Measurements from ENCODE around the gene ARHGAP15. TPM values are rescaled to one million over a fixed set of nuclear protein-coding genes. Genes with fewer than 3 reads are reported as not detected.

Gene ARHGAP15
- total RNA-seq, 1 experiment from 2014 or later, result not detected

DNA sequence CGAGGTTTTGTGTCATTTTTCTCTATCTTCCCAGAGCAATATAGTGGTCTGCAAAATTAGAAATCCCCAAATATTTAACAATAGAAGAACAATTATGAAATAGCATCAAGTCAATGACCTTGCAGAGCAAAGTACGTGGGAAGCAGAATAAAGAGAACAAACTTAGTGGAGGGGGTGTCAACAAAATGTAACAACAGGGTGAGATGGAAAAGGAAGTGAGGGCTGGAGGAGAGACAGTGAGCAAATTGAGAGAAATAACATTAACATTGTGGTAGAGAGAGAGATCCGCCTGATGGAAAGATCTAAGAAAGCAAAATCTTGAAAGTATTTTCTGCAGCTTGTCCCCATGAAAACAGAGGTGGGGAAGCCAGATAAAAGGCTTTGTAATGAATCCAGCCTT, 23.4 kb downstream of the ARHGAP15 start:
- CTCF ChIA-PET, result no interaction called here
- no TSS peak for BruUV-seq (replicated peaks)

DNA sequence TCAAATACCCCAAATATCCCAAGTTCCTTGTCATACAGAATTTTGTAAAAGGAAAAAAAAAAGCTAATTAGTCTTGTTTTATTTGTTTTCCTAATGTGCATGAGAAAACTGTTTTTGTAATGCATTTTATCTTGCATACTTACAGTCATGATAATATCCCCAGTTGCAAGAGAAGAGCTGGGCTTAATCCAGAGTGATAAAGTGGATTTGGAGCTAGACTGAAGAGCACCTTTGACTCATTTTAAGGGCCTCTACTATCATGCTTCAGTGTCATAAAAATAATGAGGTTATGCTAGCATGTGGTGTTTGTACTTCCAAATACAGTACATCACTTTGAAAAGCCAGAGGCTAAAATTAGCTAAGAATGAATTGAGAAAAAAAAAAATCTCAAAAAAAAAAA, 26.4 kb downstream of the ARHGAP15 start:
- no peaks in the 10 kb centered on the region for H3K36me3 ChIP-seq (ENCODE audit: low read depth)
- CTCF ChIA-PET, result no interaction called here
- no peaks in the 10 kb centered on the region for H3K9me2 ChIP-seq (ENCODE audit: insufficient read depth)
- POLR2A ChIA-PET (ENCODE audit: unreplicated experiment), result no interaction called here
- H3K4me2 ChIP-seq, result no peak overlapping the region
- no peaks in the 10 kb centered on the region for H3F3A ChIP-seq (ENCODE audit: insufficient read depth, low read depth)
- H3K4me1 ChIP-seq (replicated peaks; ENCODE audit: insufficient read depth), result no peaks in the 10 kb centered on the region
- no peaks in the 10 kb centered on the region for H3K27me3 ChIP-seq (ENCODE audit: insufficient read depth, low read depth)
- H3K9me3 ChIP-seq (ENCODE audit: insufficient read depth, low read depth), result 0 out of 2 replicates have a peak, but pooled peaks cover 4% of the 10 kb centered on the region
- BruUV-seq (replicated peaks), result no TSS peak
- H4K20me1 ChIP-seq (ENCODE audit: insufficient read depth), result no peaks in the 10 kb centered on the region
- TF ChIP-seq, protein P1, sequence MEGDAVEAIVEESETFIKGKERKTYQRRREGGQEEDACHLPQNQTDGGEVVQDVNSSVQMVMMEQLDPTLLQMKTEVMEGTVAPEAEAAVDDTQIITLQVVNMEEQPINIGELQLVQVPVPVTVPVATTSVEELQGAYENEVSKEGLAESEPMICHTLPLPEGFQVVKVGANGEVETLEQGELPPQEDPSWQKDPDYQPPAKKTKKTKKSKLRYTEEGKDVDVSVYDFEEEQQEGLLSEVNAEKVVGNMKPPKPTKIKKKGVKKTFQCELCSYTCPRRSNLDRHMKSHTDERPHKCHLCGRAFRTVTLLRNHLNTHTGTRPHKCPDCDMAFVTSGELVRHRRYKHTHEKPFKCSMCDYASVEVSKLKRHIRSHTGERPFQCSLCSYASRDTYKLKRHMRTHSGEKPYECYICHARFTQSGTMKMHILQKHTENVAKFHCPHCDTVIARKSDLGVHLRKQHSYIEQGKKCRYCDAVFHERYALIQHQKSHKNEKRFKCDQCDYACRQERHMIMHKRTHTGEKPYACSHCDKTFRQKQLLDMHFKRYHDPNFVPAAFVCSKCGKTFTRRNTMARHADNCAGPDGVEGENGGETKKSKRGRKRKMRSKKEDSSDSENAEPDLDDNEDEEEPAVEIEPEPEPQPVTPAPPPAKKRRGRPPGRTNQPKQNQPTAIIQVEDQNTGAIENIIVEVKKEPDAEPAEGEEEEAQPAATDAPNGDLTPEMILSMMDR (conservative IDR thresholded peaks at IDR 0.05), result no peak
- TF ChIP-seq EZH2 (IDR thresholded peaks at IDR 0.05; ENCODE audit: low read depth), result no peak
- H3K27ac ChIP-seq, result no peak overlapping the region
- no peaks in the 10 kb centered on the region for H3K79me2 ChIP-seq (ENCODE audit: low read depth)
- DNase-seq, result no peak
- H2AFZ ChIP-seq, result no peak overlapping the region
- H3K4me3 ChIP-seq, result no peak overlapping the region
- intact Hi-C loops (cut with micrococcal nuclease; ENCODE audit: unreplicated experiment), result no loop called here

More for the DNA sequence above, 23.4 kb downstream of the ARHGAP15 start:
- Histone ChIP-seq H4K20me1 (ENCODE audit: insufficient read depth) (no peaks in the 10 kb centered on the region), H3K36me3 (ENCODE audit: low read depth) (no peaks in the 10 kb centered on the region), H3K4me3 (no peak overlapping the region), H3K79me2 (ENCODE audit: low read depth) (no peaks in the 10 kb centered on the region), H3K9me2 (ENCODE audit: insufficient read depth) (no peaks in the 10 kb centered on the region), H3K27ac (no peak overlapping the region), H3K4me1 (replicated peaks; ENCODE audit: insufficient read depth) (no peaks in the 10 kb centered on the region), H2AFZ (no peak overlapping the region), H3F3A (ENCODE audit: insufficient read depth, low read depth) (no peaks in the 10 kb centered on the region), H3K9me3 (ENCODE audit: insufficient read depth, low read depth) (0 out of 2 replicates have a peak, but pooled peaks cover 4% of the 10 kb centered on the region), H3K4me2 (no peak overlapping the region), H3K27me3 (ENCODE audit: insufficient read depth, low read depth) (no peaks in the 10 kb centered on the region)
- TF ChIP-seq EZH2 (IDR thresholded peaks at IDR 0.05; ENCODE audit: low read depth), result no peak
- POLR2A ChIA-PET (ENCODE audit: unreplicated experiment), result no interaction called here
- intact Hi-C loops (cut with micrococcal nuclease; ENCODE audit: unreplicated experiment), result no loop called here
- DNase-seq, result no peak

DNA sequence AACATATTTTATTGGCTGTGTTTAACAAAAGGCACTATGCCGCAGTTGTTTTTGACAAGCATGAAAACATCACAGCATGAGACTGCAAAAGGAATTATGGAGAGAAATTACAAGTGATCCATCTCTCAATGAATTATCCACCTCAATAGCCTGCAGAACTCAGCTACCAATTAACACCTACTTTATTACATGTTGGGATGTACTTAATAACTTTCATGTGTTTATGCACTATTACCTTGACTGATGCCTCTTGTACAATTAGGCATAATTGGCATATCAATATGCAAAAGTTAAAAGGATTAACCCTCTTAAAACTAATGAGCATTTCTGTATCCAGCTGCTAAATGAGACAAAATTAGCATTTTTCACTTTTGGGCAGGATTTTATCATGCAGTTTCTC, 27.8 kb downstream of the ARHGAP15 start:
- H3K9me2 ChIP-seq (ENCODE audit: insufficient read depth), result no peaks in the 10 kb centered on the region
- no peaks in the 10 kb centered on the region for H3F3A ChIP-seq (ENCODE audit: insufficient read depth, low read depth)
- H2AFZ ChIP-seq, result no peak overlapping the region
- intact Hi-C loops (cut with micrococcal nuclease; ENCODE audit: unreplicated experiment), result no loop called here
- CTCF ChIA-PET, result no interaction called here
- no peak for DNase-seq
- H3K79me2 ChIP-seq (ENCODE audit: low read depth), result no peaks in the 10 kb centered on the region
- H3K4me2 ChIP-seq, result no peak overlapping the region
- H3K36me3 ChIP-seq (ENCODE audit: low read depth), result no peaks in the 10 kb centered on the region
- POLR2A ChIA-PET (ENCODE audit: unreplicated experiment), result no interaction called here
- H3K27ac ChIP-seq, result no peak overlapping the region
- no peaks in the 10 kb centered on the region for H3K27me3 ChIP-seq (ENCODE audit: insufficient read depth, low read depth)
- TF ChIP-seq, protein P1 (conservative IDR thresholded peaks at IDR 0.05), result no peak
- no peaks in the 10 kb centered on the region for H4K20me1 ChIP-seq (ENCODE audit: insufficient read depth)
- no TSS peak for BruUV-seq (replicated peaks)
- no peak overlapping the region for H3K4me3 ChIP-seq
- 0 out of 2 replicates have a peak, but pooled peaks cover 4% of the 10 kb centered on the region for H3K9me3 ChIP-seq (ENCODE audit: insufficient read depth, low read depth)
- H3K4me1 ChIP-seq (replicated peaks; ENCODE audit: insufficient read depth), result no peaks in the 10 kb centered on the region

DNA sequence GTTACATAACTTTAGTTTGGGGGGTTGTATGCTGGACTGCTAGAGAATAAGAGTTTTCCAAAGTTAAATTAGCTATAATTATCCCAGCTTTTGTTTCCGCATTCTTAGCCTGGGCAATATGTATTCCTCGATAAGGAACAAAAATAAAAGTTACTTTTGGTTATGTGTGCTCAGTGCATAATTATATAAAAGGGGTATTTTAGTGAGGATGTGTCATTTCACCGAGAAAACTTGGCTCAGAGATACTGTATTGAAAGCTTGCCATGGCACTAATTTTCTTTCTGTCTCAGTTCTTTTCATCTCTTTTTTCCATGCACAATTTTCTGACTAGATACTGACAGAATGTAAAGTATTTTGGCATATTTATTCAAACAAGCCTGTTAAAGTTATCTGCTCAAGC, 28.2 kb downstream of the ARHGAP15 start:
- H4K20me1 ChIP-seq (ENCODE audit: insufficient read depth), result no peaks in the 10 kb centered on the region
- TF ChIP-seq, protein P1 (conservative IDR thresholded peaks at IDR 0.05), result no peak
- no peak for TF ChIP-seq EZH2 (IDR thresholded peaks at IDR 0.05; ENCODE audit: low read depth)
- no peak overlapping the region for H3K4me3 ChIP-seq
- no peak for DNase-seq
- ChIA-PET CTCF (no interaction called here), POLR2A (ENCODE audit: unreplicated experiment) (no interaction called here)
- no peak overlapping the region for H3K4me2 ChIP-seq
- no peaks in the 10 kb centered on the region for H3K9me2 ChIP-seq (ENCODE audit: insufficient read depth)
- H3K27me3 ChIP-seq (ENCODE audit: insufficient read depth, low read depth), result no peaks in the 10 kb centered on the region
- BruUV-seq (replicated peaks), result no TSS peak
- no peaks in the 10 kb centered on the region for H3K79me2 ChIP-seq (ENCODE audit: low read depth)
- no peaks in the 10 kb centered on the region for H3K4me1 ChIP-seq (replicated peaks; ENCODE audit: insufficient read depth)
- no peak overlapping the region for H2AFZ ChIP-seq
- H3K36me3 ChIP-seq (ENCODE audit: low read depth), result no peaks in the 10 kb centered on the region
- intact Hi-C loops (cut with micrococcal nuclease; ENCODE audit: unreplicated experiment), result no loop called here
- no peaks in the 10 kb centered on the region for H3F3A ChIP-seq (ENCODE audit: insufficient read depth, low read depth)
- no peaks in the 10 kb centered on the region for H3K9me3 ChIP-seq (ENCODE audit: insufficient read depth, low read depth)
- H3K27ac ChIP-seq, result no peak overlapping the region
